ENCODE results near the gene TRAPPC5. TPM values are rescaled to one million over a fixed set of nuclear protein-coding genes. Genes with fewer than 3 reads are reported as not detected.

The TRAPPC5 gene
- total RNA-seq, 1 donor from 2014 or later, result 115 TPM

- no peak for DNase-seq (ENCODE audit: low spot score)
These were observed 20.5 kb downstream of the TRAPPC5 start for GRCh38 chr19:7701049-7701653.

GRCh38 chr19:7701654-7702457 lies 21.2 kb downstream of the TRAPPC5 start, which contains the start of gene FCER2:
Gene FCER2 (minus strand): TSS chr19:7702131. CDS start chr19:7699760, 2,371 bp downstream.
- DNase-seq (ENCODE audit: low spot score), result no peak

DNA sequence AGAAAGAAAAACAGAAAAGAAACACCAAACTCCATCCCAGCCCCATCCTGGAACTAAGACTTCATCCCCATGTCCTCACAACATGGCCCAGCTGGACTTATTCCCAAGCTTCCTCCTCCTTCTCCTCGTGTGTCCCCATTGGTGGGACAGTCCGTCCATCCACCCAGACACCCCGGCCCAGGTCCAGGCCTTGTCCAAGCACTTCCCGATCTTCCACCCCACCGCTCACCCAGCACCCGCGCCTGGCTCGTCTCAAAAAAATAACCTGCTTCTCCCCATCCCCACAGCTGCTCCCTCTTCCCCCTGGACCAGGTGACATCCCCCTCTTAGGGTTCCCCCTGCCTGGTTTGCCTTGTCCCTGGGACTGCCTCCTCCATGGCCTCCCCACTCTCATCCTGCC lies 22.7 kb downstream of the TRAPPC5 start:
- DNase-seq (ENCODE audit: low spot score), result no peak

- no peak for DNase-seq (ENCODE audit: low spot score)
These were observed 23.8 kb downstream of the TRAPPC5 start for GRCh38 chr19:7704280-7705060.

- peak; percentile 38 for DNase-seq (ENCODE audit: low spot score)
These were observed 25.0 kb downstream of the TRAPPC5 start for GRCh38 chr19:7705387-7706187.

GRCh38 chr19:7706188-7706954 lies 25.7 kb downstream of the TRAPPC5 start:
- no peak for DNase-seq (ENCODE audit: low spot score)

DNA sequence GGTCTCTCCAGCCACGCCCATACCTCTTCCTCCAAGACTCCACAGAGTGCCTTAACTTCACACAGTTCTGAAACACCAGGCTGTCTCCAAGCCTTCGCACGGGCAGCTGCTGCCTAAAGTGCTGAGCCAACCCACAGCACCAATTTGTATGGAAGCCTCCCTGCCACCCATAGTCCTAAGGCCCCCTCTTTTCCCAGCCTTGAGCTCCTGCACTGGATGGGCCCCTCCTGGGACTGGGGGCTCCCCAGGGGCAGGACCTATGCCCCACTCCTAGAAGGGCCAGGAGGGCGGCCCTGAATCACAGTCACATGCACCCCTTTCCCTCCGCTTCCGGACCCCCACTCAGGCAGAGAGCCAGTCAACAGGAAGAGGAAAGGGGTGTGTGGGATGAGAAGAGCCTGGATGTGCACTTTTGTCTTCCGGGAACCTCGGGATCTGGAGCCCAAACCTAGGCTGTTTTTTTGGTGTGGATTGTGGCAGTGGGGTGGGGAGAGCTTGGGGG lies 26.4 kb downstream of the TRAPPC5 start:
- DNase-seq (ENCODE audit: low spot score), result no peak

- no peak for DNase-seq (ENCODE audit: low spot score)
These were observed 29.4 kb downstream of the TRAPPC5 start for GRCh38 chr19:7709932-7710460.

DNA sequence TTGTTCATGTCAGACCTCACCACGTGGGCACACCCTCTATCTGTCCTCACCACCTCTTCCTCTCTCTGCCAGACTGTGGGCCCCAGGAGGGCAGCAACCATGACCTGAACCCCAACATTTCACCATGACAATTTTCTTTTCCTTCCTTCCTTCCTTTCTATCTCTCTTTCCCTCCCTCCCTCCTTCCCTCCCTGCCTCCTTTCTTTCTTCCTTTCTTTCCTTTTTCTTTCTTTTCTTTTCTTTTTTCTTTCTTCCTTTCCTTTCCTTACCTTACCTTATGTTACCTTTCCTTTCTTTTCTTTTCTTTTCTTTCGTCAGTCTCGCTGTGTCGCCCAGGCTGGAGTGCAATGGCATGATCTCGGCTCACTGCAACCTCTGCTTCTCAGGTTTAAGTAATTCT lies 30.0 kb downstream of the TRAPPC5 start:
- no peak for DNase-seq (ENCODE audit: low spot score)

DNA sequence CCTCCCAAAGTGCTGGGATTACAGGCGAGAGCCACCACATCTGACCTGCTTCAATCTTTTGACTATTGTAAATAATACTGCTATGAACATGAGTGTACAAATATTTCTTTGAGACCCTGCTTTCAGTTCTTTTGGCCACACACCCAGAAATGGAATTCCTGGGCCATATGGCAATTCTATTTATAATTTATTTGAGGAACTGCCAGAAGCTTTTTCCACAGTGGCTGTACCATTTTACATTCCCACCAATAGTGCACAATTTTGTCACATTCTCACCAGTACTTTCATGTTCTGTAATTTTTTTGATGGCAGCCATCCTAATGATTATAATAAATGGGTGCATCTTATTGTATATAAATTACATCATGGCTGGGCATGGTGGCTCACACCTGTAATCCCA lies 35.0 kb downstream of the TRAPPC5 start:
- no peak for DNase-seq (ENCODE audit: low spot score)

- DNase-seq (ENCODE audit: low spot score), result no peak
These were observed 36.1 kb downstream of the TRAPPC5 start for GRCh38 chr19:7716762-7717161.

- DNase-seq (ENCODE audit: low spot score), result no peak
These were observed 38.0 kb downstream of the TRAPPC5 start for GRCh38 chr19:7718668-7719067.

- DNase-seq (ENCODE audit: low spot score), result no peak
These were observed 39.7 kb downstream of the TRAPPC5 start for GRCh38 chr19:7720351-7720750.

- DNase-seq (ENCODE audit: low spot score), result no peak
These were observed 41.6 kb downstream of the TRAPPC5 start for GRCh38 chr19:7722231-7722651.

GRCh38 chr19:7725791-7726190 lies 45.2 kb downstream of the TRAPPC5 start:
- no peak for DNase-seq (ENCODE audit: low spot score)

DNA sequence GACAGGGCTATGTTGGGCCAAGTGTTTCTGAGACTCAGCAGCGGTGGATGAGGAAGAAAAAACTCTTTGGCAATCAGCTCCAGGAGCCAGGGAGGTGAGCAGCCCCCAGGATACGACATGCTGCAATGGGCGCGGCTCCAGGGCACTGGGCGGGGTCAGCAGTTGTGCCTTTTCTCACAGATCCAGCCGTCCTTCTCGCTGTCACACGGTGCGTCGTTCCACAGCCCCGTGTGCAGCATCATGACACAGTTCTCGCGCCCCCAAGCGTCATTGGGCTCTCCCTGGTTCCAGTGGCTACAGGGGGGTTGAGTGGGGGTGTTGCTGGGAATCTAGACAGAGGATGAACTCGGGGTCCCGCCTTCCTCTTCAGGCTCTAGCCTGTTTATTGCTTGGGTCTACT lies 48.6 kb downstream of the TRAPPC5 start:
- no peak for DNase-seq (ENCODE audit: low spot score)

DNA sequence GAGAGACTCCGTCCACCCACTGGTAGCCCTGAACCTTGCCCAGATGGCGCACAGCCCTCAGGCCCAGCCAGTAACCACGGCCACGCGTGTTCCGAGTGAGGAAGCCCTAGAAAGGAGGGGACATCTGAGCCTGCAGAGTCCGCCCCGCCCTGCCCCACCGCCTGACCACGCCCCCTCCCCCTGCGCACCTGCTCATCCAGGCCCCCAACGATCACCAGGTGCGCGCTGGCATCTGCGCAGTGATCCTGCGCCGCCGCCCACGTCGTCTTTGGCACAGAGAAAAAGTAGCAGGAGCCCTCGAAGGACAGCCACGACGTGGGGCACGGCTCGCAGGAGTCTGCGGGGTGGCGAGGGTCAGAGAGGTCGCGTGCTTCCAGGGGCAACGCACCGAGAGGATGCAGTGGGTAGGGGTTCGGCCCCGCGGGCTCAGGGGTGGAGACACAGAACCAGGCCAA lies 49.2 kb downstream of the TRAPPC5 start:
- no peak for DNase-seq (ENCODE audit: low spot score)

GRCh38 chr19:7730286-7731217 lies 49.9 kb downstream of the TRAPPC5 start:
- no peak for DNase-seq (ENCODE audit: low spot score)

GRCh38 chr19:7731218-7731595 lies 50.6 kb downstream of the TRAPPC5 start:
- DNase-seq (ENCODE audit: low spot score), result no peak

Measured in mucosa of gallbladder (tissue), 1 donor.